ENCODE data around the gene MAGIX.
A peak's percentile ranks its signal among the peaks of the same experiment; 100 is the strongest.

MAGIX gene

DNA sequence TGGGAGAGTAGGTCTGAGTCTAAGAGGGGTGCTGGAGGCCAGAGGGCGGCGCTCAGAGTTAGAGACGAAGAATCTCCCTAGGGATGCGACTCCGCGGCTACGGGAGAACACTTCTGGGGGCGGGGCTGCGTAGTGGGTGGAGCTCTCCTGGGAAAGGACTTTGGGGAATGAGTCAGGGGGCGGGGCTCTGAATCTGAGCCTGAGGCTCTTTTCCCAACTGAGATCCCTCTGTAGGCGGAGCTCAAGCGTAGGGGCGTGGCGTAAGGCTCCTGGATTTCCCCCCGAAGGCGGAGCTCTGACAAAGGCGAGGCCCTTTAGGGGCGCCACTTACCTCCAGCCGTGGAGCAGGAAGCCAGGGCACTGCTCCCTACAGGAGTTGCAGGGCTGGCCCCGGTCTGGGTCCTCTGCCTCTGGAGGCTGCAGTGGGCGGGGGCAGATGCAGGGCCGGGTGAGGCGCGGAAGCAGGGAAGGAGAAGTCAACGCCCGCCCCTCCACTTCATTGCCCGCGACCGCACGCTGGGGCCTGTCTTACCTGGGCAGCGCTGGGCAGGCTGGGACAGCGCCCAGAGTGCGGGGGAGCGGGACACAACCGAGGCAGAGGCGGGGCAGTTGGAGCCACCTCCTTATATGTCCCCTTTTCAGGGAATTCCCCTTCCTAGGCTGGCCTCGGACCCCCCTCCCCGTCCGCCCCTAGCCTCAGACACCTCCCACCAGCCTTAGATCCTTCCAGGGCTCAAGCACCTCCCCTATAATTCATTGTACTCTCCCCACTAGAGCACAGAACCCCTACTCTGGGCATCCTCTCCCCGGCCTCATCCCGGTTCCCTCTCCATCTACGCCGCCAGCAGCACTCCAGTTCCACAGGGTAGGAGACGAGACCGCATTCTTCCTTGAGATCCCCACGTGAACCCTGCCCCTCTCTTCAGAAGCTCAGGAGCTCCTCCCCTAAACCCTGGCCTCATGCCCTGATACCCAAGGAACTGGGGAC, 22.0 kb downstream of the MAGIX start:
- no peaks in the 10 kb centered on the region for H3K9me3 ChIP-seq (ENCODE audit: control insufficient read depth, low read length)
- no peak overlapping the region for H3K27ac ChIP-seq
- peak overlapping the region; percentile 67 for H3K4me2 ChIP-seq (ENCODE audit: low read length)
- no peaks in the 10 kb centered on the region for H3K79me2 ChIP-seq
- TF ChIP-seq, protein P1, sequence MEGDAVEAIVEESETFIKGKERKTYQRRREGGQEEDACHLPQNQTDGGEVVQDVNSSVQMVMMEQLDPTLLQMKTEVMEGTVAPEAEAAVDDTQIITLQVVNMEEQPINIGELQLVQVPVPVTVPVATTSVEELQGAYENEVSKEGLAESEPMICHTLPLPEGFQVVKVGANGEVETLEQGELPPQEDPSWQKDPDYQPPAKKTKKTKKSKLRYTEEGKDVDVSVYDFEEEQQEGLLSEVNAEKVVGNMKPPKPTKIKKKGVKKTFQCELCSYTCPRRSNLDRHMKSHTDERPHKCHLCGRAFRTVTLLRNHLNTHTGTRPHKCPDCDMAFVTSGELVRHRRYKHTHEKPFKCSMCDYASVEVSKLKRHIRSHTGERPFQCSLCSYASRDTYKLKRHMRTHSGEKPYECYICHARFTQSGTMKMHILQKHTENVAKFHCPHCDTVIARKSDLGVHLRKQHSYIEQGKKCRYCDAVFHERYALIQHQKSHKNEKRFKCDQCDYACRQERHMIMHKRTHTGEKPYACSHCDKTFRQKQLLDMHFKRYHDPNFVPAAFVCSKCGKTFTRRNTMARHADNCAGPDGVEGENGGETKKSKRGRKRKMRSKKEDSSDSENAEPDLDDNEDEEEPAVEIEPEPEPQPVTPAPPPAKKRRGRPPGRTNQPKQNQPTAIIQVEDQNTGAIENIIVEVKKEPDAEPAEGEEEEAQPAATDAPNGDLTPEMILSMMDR (IDR thresholded peaks at IDR 0.05): no peak
- peak overlapping the region; percentile 70 for H2AFZ ChIP-seq
- H3K27me3 ChIP-seq (ENCODE audit: control insufficient read depth, insufficient read depth, low read length): no peaks in the 10 kb centered on the region
- H3K36me3 ChIP-seq (ENCODE audit: control insufficient read depth, insufficient read depth, low read length): no peaks in the 10 kb centered on the region
- H3K4me1 ChIP-seq: no peaks in the 10 kb centered on the region
- no peak overlapping the region for H3K9ac ChIP-seq
- H3K4me3 ChIP-seq (ENCODE audit: low read depth, low read length): peak overlapping the region; percentile 61

DNA sequence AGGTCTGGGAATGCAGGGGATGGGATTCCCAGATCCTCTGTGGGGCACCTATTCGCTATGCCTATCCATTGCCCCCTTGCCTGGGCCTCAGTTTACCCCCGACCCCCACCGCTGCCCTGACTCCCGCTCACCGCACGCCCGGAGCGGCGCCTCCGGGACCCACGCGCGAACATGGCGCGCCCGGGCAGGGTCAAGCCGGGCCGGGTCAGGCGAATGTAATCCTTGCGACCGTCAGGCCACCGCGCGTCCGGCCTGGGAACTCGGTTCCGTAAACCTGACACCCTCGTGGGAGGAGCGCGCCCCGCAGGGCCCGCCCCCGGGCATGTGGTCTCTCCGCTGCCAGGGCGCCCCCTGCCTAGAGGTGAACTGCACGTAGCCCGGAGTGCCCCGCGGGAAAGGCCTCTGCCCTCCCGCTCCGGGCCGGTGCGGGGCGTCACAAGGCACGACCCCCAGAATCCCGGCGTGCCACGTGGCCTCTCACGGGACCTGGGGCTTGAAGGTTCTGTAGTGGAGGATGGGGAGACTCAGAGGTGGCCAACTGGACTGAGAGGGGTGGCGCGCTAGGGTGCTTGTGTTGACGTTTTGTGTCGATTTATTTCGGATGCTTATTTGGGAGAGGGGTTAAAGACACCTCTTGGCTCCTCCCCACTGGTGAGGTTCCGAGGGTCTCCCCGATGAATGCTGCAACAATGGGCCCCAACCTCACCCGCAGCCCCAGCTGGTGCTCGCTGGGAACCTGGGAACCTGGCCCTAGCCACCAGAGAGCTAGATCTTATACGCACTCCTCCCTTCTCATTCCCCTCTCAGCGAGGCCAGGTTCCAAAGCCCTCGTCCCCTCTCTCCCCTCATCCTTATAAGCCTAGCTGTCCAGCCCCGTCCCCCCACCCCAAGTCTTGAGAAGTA, 23.8 kb downstream of the MAGIX start, which contains the start of gene PRICKLE3:
Gene PRICKLE3, minus strand, starts transcription at position 249 of the 903 bp plus-strand sequence. Its CDS starts 76 bp downstream, at position 173.
- Histone ChIP-seq H3K27ac (peak within 1 kb of the TSS; percentile 82), H3K36me3 (ENCODE audit: control insufficient read depth, insufficient read depth, low read length) (no peaks in the 10 kb centered on the region), H3K27me3 (ENCODE audit: control insufficient read depth, insufficient read depth, low read length) (no peaks in the 10 kb centered on the region), H3K4me3 (ENCODE audit: low read depth, low read length) (peak within 1 kb of the TSS; percentile 61), H3K4me1 (no peaks in the 10 kb centered on the region), H3K4me2 (ENCODE audit: low read length) (peak within 1 kb of the TSS; percentile 67), H3K79me2 (no peaks in the 10 kb centered on the region), H2AFZ (peak within 1 kb of the TSS; percentile 83), H3K9me3 (ENCODE audit: control insufficient read depth, low read length) (no peaks in the 10 kb centered on the region), H3K9ac (peak within 1 kb of the TSS; percentile 28)
- TF ChIP-seq, protein P1 (IDR thresholded peaks at IDR 0.05): peak; percentile 38

DNA sequence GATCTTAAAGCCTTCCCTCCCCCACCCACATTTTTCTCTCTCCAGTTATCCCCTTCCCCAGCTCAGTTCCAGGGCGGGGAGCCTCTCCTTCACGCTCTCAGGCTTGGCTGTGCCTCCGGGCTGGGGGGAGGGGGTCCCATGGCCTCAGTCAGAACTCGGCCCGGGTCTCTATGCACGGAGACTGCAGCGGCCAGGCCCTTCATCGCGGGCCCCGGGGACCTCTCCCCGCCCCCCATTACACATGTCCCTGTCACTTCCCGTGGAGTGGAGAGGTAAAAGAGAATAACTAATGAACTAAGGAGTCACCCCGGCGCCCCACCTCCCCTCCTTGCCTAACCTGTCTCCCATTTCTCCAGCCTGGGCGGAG, 24.5 kb downstream of the MAGIX start:
- TF ChIP-seq, protein P1 (IDR thresholded peaks at IDR 0.05): no peak
- no peaks in the 10 kb centered on the region for H3K27me3 ChIP-seq (ENCODE audit: control insufficient read depth, insufficient read depth, low read length)
- no peaks in the 10 kb centered on the region for H3K4me1 ChIP-seq
- no peak overlapping the region for H3K4me2 ChIP-seq (ENCODE audit: low read length)
- no peaks in the 10 kb centered on the region for H3K9me3 ChIP-seq (ENCODE audit: control insufficient read depth, low read length)
- no peak overlapping the region for H3K4me3 ChIP-seq (ENCODE audit: low read depth, low read length)
- H3K27ac ChIP-seq: peak overlapping the region; percentile 82
- H3K36me3 ChIP-seq (ENCODE audit: control insufficient read depth, insufficient read depth, low read length): no peaks in the 10 kb centered on the region
- H3K79me2 ChIP-seq: no peaks in the 10 kb centered on the region
- no peak overlapping the region for H2AFZ ChIP-seq
- H3K9ac ChIP-seq: no peak overlapping the region

DNA sequence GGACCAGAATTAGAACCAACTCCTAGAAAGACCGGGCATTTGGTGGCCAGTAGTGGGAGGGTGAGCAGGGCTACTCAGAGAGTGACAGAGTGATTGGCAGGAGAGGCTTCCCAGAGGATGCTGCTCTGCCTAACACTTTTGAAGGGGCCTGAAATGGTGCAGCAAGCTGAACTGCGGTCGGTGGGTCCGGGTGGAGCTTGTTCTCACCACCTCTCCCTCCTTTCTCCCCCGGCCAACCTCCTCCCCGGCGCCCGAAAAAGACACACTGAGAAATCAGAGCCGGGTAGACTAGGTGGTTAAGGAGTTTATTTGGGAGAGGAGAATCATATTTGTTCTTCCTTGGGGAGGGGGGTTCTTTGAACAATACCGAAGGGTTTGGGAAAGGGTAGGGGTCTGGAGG, 25.0 kb downstream of the MAGIX start:
- no peak overlapping the region for H3K4me3 ChIP-seq (ENCODE audit: low read depth, low read length)
- no peak overlapping the region for H3K9ac ChIP-seq
- H3K9me3 ChIP-seq (ENCODE audit: control insufficient read depth, low read length): no peaks in the 10 kb centered on the region
- no peaks in the 10 kb centered on the region for H3K36me3 ChIP-seq (ENCODE audit: control insufficient read depth, insufficient read depth, low read length)
- no peak overlapping the region for H3K4me2 ChIP-seq (ENCODE audit: low read length)
- H3K27me3 ChIP-seq (ENCODE audit: control insufficient read depth, insufficient read depth, low read length): no peaks in the 10 kb centered on the region
- no peak overlapping the region for H3K27ac ChIP-seq
- no peak overlapping the region for H2AFZ ChIP-seq
- TF ChIP-seq, protein P1 (IDR thresholded peaks at IDR 0.05): no peak
- H3K4me1 ChIP-seq: no peaks in the 10 kb centered on the region
- no peaks in the 10 kb centered on the region for H3K79me2 ChIP-seq

All from parathyroid adenoma (tissue), 2 donors.